Adipose tissue (tissue), 3 donors: ENCODE results near the gene ANKRD2. TPM values are rescaled to one million over a fixed set of nuclear protein-coding genes. Genes with fewer than 3 reads are reported as not detected.
A peak's percentile ranks its signal among the peaks of the same experiment; 100 is the strongest.

Experiments used
- H3K27ac ChIP-seq: one replicate; pipeline ENCODE4 v1.5.1; 2013; ENCODE audit warnings: low read depth, low read length
- WGBS, 3 donors: extraction: QIAGEN DNeasy Blood & Tissue Kit; methylation state at CpG; one replicate each; pipeline ENCODE4 v1.1.7; 2013; 5-methylcytosine and 5-hydroxymethylcytosine counted together
- polyA plus RNA-seq, 3 donors: library from polyadenylated mRNA; stranded (reverse); fragments of 200-250 nt; gene quantifications; one replicate each; pipeline ENCODE4 v1.2.3, GENCODE V29; 2013
- donor health status: healthy with polysubstance abuse.
- donor health status: Bipolar disorder and iron deficiency.
- donor health status: healthy.

ANKRD2 gene
- polyA plus RNA-seq, 3 donors: 0.21 to 2.5 (median 0.67) TPM

- 39 to 59% (median 49%) methylated on average over 5 of the region's 5 CpGs for WGBS, 3 donors
- no peak within 1 kb of the TSS for H3K27ac ChIP-seq
Observed at GRCh38 chr10:97584060-97584797, 11.7 kb downstream of the ANKRD2 start, which contains the start of gene HOGA1. Gene HOGA1 (plus strand): TSS chr10:97584389. CDS start chr10:97584704, 315 bp downstream.

DNA sequence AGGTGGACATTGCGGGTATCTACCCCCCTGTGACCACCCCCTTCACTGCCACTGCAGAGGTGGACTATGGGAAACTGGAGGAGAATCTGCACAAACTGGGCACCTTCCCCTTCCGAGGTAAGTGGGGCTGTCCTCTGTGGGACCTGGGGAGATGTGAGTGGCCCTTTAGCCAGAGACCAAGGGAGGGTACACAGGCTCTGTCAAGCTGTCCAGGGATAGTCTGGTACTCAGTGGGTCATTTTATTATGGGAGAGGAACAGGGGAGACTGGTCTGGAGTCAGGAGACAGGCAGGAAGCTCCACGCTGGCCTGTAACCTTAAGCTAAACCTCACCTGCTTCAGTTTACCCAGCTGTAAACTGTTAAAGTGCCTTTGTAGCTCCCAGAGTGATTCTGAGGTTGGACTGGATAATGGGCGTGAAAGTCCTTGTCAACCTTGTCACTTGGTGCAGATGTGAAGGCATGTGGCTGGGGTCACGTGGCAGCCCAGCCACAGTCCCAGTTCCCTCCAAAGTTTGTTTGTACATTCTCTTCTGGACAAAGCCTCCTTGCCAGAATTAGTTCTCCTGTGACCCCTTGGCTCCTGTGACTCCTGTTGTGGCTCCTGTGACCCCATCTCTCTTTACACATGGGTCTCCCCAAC, 12.3 kb downstream of the ANKRD2 start:
- no peak overlapping the region for H3K27ac ChIP-seq
- WGBS, 3 donors: 65 to 93% (median 92%) methylated on average over 5 of the region's 5 CpGs

DNA sequence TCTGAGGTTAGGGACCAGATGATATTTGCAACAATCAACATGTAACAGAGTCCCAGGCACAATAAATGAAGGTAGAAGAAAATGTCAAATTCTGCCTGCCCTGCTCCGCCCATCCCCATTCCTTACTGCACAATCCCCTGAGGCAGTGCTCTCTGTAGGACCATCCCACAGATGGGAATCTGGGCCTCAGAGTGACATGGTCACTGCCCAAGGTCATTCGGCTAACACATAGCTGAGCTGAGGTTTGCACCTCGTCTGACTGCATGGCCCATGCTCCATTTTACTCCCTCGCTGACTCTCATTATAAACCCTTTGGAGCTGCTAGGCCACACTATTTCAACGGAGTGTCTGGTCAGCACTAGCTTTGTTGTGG, 12.8 kb downstream of the ANKRD2 start:
- no peak overlapping the region for H3K27ac ChIP-seq
- WGBS, 3 donors: 85 to 90% (median 86%) methylated on average over 5 of the region's 5 CpGs

DNA sequence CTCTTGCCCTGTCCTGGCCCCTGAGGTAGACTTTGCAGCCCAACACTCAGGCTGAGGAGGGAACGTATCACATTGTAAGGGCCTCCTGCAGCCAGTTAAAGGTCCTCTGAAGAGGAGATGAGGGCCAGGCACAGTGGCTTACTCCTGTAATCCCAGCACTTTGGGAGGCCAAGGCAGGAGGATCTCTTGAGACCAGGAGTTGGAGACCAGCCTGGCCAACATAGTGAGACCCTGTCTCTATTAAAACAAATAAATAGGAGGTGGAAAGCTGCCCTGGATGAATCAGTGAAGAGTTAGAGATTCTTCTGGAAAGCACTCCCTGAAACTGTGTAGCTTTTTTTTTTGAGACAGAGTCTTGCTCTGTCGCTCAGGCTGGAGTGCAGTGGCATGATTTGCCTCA, 14.6 kb downstream of the ANKRD2 start:
- H3K27ac ChIP-seq: no peak overlapping the region
- WGBS, 3 donors: 88 to 95% (median 89%) methylated on average over 2 of the region's 2 CpGs

- 69 to 85% (median 84%) methylated on average over 3 of the region's 3 CpGs for WGBS, 3 donors
- no peak within 1 kb of the TSS for H3K27ac ChIP-seq
Observed at GRCh38 chr10:97589479-97589878, 16.9 kb downstream of the ANKRD2 start, which contains the start of gene C10orf62. Gene C10orf62 (plus strand): TSS chr10:97589721. CDS start chr10:97589898, 177 bp downstream.

GRCh38 chr10:97590082-97590747, 17.6 kb downstream of the ANKRD2 start:
- H3K27ac ChIP-seq: no peak overlapping the region
- WGBS, 3 donors: 80 to 92% (median 91%) methylated on average over 15 of the region's 15 CpGs

DNA sequence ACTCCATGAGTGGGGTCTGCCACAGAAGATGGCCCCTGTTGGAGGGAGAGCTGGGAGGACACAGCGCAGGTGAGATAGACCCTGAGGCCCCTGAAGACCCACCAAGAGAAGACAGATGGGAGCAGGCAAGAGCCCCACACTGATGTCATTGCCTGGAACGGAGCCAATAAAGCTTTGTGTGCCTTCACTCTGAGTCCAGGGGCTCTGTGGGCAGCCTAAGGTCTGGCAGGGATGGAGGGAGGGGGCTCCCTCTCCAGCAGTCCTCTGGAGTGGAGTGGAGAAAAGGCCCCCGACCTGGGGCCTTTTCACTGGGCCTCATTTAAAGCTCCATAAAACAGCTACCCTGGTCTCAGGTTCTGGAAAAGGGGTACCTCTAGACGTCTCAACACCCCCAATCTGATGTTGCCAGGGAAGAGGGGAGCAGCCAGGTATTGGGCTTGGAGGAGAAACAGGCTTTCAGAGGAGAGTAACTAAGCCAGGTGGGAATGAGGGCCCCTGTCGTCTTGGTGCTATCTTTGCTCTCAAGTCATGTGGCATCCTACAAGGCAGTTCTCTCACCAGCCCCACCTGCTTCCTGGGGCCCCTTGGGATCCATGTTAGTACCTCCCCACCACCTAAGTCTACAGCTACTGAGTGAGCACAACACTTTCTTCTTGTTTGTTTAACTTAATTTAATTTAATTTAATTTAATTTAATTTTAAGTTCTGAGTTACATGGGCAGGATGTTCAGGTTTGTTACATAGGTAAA, 18.3 kb downstream of the ANKRD2 start:
- WGBS, 3 donors: 69 to 76% (median 74%) methylated on average over 5 of the region's 5 CpGs
- no peak overlapping the region for H3K27ac ChIP-seq

GRCh38 chr10:97593421-97593820, 20.8 kb downstream of the ANKRD2 start:
- no peak overlapping the region for H3K27ac ChIP-seq
- WGBS, 3 donors: 53 to 69% (median 61%) methylated on average over 4 of the region's 4 CpGs

DNA sequence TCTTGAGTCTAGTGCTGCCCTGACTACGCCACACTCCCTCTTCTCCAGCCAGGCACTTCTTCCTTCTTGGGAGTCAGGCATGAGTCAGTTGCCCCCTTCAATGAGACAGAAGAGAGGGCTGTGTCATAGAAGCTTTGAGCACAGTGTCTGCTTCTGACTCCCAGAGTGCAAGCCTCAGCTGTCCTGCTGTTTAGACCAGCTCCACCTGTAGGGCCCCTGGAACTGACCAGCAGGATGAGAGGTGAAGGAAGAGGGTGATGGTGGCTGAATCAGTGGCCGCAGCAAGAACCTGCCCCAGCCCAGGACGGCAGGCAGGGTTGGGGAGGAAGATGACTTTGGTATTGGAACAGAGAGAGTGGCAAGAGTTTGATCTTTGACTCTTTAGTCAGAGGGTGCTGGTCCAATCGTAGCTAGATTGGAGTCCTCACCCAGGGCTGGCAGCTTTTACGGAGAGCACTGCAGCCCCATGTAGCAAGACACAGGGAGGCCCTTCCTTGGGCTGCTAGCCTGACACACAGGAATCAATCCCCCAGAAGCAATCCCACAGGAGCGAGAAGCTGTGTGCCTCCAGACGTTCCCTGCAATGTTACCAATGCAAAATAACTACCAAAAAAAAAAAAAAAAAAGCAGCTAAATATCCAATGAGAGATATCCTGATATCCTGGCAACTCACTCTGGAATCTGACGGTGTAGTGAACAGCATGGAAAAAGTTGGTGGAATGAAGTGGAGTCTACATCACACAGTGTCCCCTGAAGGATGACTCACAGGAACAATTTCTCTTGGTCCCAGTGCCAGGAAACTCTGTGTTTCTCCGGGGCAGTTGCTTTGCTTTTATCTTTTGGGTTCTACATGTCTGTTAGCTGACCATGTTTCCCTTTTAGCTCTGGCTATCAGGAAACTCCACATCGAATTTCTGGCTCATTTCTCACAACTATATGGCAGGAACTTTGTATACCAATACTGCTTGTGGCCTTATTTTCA, 23.8 kb downstream of the ANKRD2 start:
- peak overlapping the region; percentile 56 for H3K27ac ChIP-seq
- 49 to 60% (median 55%) methylated on average over 10 of the region's 10 CpGs for WGBS, 3 donors

DNA sequence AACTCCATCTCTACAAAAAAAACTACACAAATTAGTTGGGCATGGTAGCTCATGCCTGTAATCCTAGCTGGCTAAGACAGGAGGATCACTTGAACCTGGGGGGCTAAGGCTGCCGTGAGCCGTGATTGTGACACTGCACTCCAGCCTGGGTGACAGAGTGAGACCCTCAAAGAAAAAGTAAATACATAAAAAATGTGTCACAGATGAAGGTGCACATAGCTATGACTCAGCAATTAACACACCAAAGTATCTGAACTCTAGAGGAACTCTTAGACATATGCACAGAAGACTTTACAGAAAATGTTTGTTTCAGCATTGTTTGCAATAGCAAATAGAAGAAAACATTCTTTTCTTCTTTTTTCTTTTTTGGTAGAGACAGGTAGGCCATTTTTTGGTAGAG, 25.2 kb downstream of the ANKRD2 start:
- no peak overlapping the region for H3K27ac ChIP-seq
- 79 to 83% (median 83%) methylated on average over 2 of the region's 2 CpGs for WGBS, 3 donors

GRCh38 chr10:97598407-97599271, 26.1 kb downstream of the ANKRD2 start:
- H3K27ac ChIP-seq: no peak overlapping the region
- WGBS, 3 donors: 85 to 94% (median 90%) methylated on average over 18 to 19 of the region's 19 CpGs

- 87 to 92% (median 87%) methylated on average over 6 of the region's 6 CpGs for WGBS, 3 donors
- H3K27ac ChIP-seq: no peak overlapping the region
Observed at GRCh38 chr10:97599272-97599619, 26.7 kb downstream of the ANKRD2 start.

DNA sequence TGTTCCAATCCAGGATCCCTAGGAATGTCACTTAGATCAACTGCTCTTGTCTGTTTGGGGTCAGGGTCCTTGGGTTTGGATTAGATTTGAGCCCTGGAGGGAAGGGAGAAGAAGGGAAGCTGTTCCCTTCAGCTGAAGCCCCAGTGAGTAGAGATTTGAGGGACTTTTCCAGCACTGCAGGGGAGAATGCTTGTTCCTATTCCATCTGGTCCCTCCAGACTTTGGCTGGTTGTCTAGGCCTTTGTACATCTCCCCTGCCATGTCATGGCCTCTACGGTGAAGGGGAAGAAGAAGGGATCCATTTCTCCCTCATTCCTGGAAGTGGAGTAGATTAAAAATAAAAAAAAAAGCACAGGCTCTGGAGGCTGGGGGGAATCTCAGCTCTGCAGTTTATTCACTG, 28.0 kb downstream of the ANKRD2 start:
- WGBS, 3 donors: 78 to 100% (median 83%) methylated on average over 1 of the region's 1 CpG
- no peak overlapping the region for H3K27ac ChIP-seq

DNA sequence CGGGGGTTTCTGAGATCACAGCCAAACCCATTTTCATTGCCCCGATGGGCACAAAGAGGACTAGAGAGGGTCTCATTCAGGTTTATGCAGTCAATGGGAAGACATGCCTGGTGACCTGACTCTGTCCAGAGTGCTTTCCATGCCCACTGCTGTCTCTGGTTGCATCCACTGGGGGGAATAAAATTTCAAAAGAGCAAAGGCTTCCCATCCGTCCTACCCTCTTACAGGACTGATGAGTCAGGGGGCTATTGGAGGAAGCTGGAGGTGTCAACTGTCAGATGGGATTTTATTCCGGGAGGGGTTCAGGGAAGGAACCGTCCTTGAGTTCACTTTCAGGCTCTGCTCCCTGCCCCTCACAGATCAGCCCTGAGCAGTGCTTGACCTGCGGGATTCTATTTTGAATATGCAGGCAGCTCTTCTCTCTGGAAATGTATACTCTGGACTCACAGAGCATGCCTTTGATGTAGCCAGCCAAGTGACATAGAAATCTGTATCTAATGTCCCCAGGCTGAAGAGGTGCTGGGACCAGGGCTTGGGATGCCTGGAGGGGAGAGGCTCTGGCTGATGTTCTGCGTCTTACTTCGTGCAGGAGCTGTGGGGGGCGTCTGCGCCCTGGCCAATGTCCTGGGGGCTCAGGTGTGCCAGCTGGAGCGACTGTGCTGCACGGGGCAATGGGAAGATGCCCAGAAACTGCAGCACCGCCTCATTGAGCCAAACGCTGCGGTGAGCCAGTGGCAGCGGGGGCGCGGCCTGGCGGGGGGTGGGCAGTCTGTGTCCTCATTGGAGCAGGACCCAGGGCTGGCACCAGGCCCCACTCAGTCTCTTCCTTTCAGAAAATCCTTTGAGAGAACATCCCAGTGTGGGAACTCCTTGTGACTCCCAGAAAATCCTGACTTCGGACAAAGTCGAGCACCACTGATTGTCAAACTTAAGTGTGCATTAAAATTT, 29.0 kb downstream of the ANKRD2 start:
- no peak overlapping the region for H3K27ac ChIP-seq
- 82 to 86% (median 85%) methylated on average over 20 to 21 of the region's 21 CpGs for WGBS, 3 donors

DNA sequence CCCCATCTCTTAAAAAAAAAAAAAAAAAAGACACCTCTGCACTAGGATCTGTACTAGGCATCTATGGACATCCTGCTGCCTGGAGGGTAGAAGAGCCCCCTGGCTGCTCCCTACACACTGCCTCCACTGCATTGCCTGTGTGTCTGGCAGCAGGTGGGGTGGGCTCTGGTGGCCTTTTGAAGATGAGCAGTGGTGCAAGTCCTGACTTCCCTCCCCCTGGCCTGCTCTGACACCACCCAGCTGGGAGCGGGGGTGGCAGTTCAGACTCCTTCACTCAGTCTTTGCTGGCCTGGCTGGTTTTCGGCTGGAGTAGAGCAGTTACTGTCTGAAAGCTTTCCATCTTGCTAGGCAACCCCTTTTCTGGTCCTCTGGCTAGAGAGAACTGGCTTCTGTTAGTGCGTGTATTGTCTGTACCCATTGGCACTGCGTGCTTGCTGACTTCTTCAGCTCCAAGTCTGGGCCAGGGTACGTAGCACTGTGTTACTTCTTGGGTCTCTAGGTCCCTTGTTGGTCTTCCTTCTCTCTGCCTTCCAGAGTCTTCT, 34.6 kb downstream of the ANKRD2 start:
- WGBS, 3 donors: 93 to 94% (median 93%) methylated on average over 5 of the region's 5 CpGs
- H3K27ac ChIP-seq: no peak overlapping the region
